HEK293T (cell line): ENCODE data around the gene SELENOH.
A peak's percentile ranks its signal among the peaks of the same experiment; 100 is the strongest.

Experiments
- CTCF ChIA-PET: fragments of 350-600 bp; formaldehyde crosslinking; extraction: SDS; loops from one replicate; lab custom pipeline; 2021; ENCODE audit warnings: antibody characterized with exemption, inconsistent platforms; lab: Yijun Ruan, JAX
- POLR2A ChIA-PET: fragments of 350-600 bp; formaldehyde crosslinking; extraction: SDS; loops from one replicate; lab custom pipeline; 2020; ENCODE audit warnings: antibody characterized with exemption, inconsistent platforms; lab: Yijun Ruan, JAX
- DNase-seq: peaks from one replicate; pipeline ENCODE4 v3.0.0; 2012; ENCODE audit warnings: mixed read lengths; ENCODE audit errors: extremely low spot score
- ARNT ChIP-seq: fragments of 450-650 bp; IDR thresholded peaks from 2 replicates; pipeline ENCODE4 v1.6.1; 2017; ENCODE audit warnings: mild to moderate bottlenecking
- BHLHE40 ChIP-seq: fragments of 450-650 bp; IDR thresholded peaks from 2 replicates; pipeline ENCODE4 v1.6.1; 2016; ENCODE audit warnings: mild to moderate bottlenecking, moderate library complexity, borderline replicate concordance
- CTBP1 ChIP-seq: fragments of 450-650 bp; IDR thresholded peaks from 2 replicates; pipeline ENCODE4 v1.6.1; 2016; ENCODE audit warnings: borderline replicate concordance
- ELF4 ChIP-seq: fragments of 450-650 bp; IDR thresholded peaks from 2 replicates; pipeline ENCODE4 v1.6.1; 2017; ENCODE audit warnings: antibody characterized with exemption
- FOXA1 ChIP-seq: fragments of 450-650 bp; IDR thresholded peaks from 2 replicates; pipeline ENCODE4 v1.6.1; 2016; ENCODE audit warnings: mild to moderate bottlenecking
- FOXK2 ChIP-seq: fragments of 450-650 bp; IDR thresholded peaks from 2 replicates; pipeline ENCODE4 v1.6.1; 2016; ENCODE audit warnings: mild to moderate bottlenecking
- FOXM1 ChIP-seq: fragments of 450-650 bp; IDR thresholded peaks from 2 replicates; pipeline ENCODE4 v1.6.1; 2017; ENCODE audit warnings: mild to moderate bottlenecking, borderline replicate concordance
- HDGF ChIP-seq: fragments of 450-650 bp; IDR thresholded peaks from 2 replicates; pipeline ENCODE4 v1.6.1; 2017; ENCODE audit warnings: antibody characterized with exemption, borderline replicate concordance
- L3MBTL2 ChIP-seq: fragments of 450-650 bp; conservative IDR thresholded peaks from 2 replicates; pipeline ENCODE4 v1.6.1; 2016; ENCODE audit warnings: mild to moderate bottlenecking
- LEF1 ChIP-seq: fragments of 450-650 bp; IDR thresholded peaks from 2 replicates; pipeline ENCODE4 v1.6.1; 2017; ENCODE audit warnings: mild to moderate bottlenecking, borderline replicate concordance
- NFRKB ChIP-seq: fragments of 450-650 bp; IDR thresholded peaks from 2 replicates; pipeline ENCODE4 v1.6.1; 2016; ENCODE audit warnings: mild to moderate bottlenecking, moderate library complexity
- SP1 ChIP-seq: fragments of 450-650 bp; IDR thresholded peaks from 2 replicates; pipeline ENCODE4 v1.6.1; 2017
- SUZ12 ChIP-seq: fragments of 450-650 bp; IDR thresholded peaks from 2 replicates; pipeline ENCODE4 v1.6.1; 2016; ENCODE audit warnings: mild to moderate bottlenecking
- TARDBP ChIP-seq: fragments of 450-650 bp; IDR thresholded peaks from 2 replicates; pipeline ENCODE4 v1.6.1; 2016
- ZNF384 ChIP-seq: fragments of 450-650 bp; IDR thresholded peaks from 2 replicates; pipeline ENCODE4 v1.6.1; 2016
- TF ChIP-seq, protein P1 (sequence below): fragments of 450-650 bp; IDR thresholded peaks from 2 replicates; pipeline ENCODE4 v1.6.1; 2016

The SELENOH gene

DNA sequence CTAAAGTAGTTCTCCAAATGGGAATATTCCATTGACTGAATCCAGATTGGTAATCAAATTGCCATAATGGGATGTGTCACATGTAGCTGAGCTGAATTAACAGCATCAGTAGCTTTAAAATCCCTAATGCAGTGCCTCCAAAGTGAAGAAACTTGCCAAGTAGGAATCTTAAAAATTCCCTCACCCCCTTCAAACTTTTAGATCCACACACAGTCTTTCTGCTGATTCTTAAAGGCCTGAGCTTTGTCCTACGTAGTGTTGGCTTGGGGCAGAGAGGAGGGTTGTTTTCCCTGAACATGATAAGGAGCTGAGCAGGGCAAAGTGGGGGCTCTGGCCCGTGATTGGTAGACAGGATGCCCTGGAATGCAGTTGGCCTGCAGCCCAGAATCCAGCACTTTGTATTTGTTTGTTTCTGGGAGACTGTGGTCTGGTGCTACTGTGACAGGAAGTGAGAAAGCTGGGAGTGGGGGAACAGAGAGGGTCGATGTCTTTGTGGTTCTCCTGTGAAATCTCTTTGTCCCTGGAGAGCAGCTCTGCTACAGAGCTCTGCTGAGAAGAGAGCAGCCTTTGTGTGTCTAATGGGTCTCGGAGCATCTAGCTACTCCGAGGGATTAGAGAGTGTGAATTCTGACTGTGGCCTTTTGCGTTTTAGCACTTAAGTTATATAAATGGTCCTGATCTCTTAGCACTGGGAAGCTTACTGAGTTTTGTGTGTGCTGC, 37.2 kb downstream of the SELENOH start:
- peak; percentile 72 for DNase-seq
- POLR2A ChIA-PET: interaction anchor here (1.0 to 5.0 kb wide), 5 partner anchors 14 to 112 kb away, joined by 3 to 28 read pairs (median 4); partner anchors contain the start of genes CTNND1 and SELENOH
- CTCF ChIA-PET: interaction anchor here (0.8 to 1.0 kb wide), 3 partner anchors 14 to 203 kb away, joined by 5 to 7 read pairs (median 7); no protein-coding TSS in a partner anchor
- no peak for TF ChIP-seq TARDBP
- no peak for TF ChIP-seq ZNF384
- no peak for TF ChIP-seq ARNT
- TF ChIP-seq, protein P1, sequence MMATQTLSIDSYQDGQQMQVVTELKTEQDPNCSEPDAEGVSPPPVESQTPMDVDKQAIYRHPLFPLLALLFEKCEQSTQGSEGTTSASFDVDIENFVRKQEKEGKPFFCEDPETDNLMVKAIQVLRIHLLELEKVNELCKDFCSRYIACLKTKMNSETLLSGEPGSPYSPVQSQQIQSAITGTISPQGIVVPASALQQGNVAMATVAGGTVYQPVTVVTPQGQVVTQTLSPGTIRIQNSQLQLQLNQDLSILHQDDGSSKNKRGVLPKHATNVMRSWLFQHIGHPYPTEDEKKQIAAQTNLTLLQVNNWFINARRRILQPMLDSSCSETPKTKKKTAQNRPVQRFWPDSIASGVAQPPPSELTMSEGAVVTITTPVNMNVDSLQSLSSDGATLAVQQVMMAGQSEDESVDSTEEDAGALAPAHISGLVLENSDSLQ: no peak
- no peak for TF ChIP-seq FOXM1
- no peak for TF ChIP-seq SUZ12
- no peak for TF ChIP-seq FOXK2
- no peak for TF ChIP-seq HDGF
- no peak for TF ChIP-seq SP1
- no peak for TF ChIP-seq BHLHE40
- no peak for TF ChIP-seq ELF4
- no peak for TF ChIP-seq L3MBTL2
- TF ChIP-seq LEF1: no peak
- TF ChIP-seq CTBP1: no peak
- no peak for TF ChIP-seq FOXA1
- TF ChIP-seq NFRKB: no peak

DNA sequence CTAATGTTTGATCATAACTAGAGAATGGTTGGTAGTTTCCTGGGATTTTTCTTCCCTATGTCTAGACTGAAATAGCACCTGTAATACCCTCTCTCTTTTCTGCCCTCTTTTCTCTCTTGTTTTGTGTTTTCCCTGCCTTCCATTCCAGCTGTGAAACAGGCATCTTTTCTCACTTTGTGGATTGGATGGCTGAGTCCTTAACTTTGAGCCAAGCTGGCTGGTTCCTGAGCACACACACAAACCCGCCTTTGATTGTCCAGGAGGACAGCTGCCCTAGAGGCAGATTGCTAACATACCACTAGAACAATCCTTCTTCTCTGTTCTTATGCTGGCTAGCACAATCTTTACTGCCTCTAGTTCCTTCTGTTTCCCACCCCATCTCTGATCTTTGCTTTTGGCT, 38.0 kb downstream of the SELENOH start:
- DNase-seq: no peak
- POLR2A ChIA-PET: interaction anchor here (1.0 to 5.0 kb wide), 3 partner anchors 17 to 113 kb away, joined by 3 to 28 read pairs (median 8); partner anchors contain the start of genes CTNND1 and SELENOH
- CTCF ChIA-PET: interaction anchor here (1.6 kb wide), 1 partner anchor 21 kb away, joined by 6 read pairs; no protein-coding TSS in a partner anchor
- TF ChIP-seq ZNF384: no peak

DNA sequence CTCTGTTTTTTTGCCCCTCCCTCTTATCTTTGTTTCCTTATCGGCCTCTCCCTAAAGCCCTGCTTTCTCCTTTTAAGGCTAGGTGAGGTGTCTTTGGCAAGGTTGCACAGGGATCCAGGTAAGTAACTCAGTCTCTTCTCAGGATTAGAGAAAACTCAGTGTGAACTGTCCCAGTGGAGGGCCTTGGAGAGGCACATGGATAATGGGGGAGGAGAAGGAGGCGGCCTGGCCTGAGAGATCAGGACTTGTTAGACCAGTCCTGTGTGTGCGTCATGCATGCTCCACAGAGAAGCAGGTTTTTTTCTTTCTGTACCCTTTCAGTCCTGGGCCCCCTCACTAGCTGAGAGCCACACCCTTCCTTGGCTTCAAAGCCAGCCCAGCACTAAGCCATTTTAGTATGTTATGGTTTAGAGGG, 40.2 kb downstream of the SELENOH start:
- TF ChIP-seq NFRKB: no peak
- TF ChIP-seq, protein P1: no peak
- TF ChIP-seq LEF1: no peak
- TF ChIP-seq FOXM1: no peak
- TF ChIP-seq ZNF384: no peak
- TF ChIP-seq ELF4: no peak
- no peak for TF ChIP-seq SP1
- TF ChIP-seq BHLHE40: no peak
- TF ChIP-seq FOXA1: no peak
- no peak for TF ChIP-seq HDGF
- no peak for TF ChIP-seq CTBP1
- TF ChIP-seq FOXK2: no peak
- no peak for TF ChIP-seq ARNT
- TF ChIP-seq L3MBTL2: no peak
- no peak for DNase-seq
- CTCF ChIA-PET: interaction anchor here (0.8 to 1.8 kb wide), 2 partner anchors 19 to 39 kb away, joined by 4 to 7 read pairs; no protein-coding TSS in a partner anchor
- POLR2A ChIA-PET: interaction anchor here (1.0 kb wide), 1 partner anchor 40 kb away, joined by 5 read pairs; the partner anchor contains the start of gene SELENOH

DNA sequence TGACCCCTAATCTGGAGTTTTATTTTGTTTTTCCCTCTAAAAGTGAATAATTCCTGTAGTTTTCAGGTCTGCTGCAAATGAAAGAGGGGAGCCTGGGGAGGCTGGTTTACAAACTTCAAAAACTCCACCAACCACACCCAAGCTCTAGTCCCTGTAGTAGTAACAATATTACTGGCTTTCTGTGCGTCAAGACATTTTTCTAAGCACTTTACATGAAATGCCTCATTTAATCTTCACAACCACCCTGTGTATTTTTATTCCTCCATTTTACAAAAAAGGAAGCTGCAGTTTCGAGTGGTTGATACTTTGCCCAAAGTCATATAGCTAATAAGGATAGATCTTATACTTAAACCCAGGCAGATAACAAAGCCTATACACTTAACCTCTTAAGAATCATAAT, 43.8 kb downstream of the SELENOH start:
- ChIA-PET CTCF (interaction anchor here (1.0 kb wide), 1 partner anchor 15 kb away, joined by 4 read pairs; no protein-coding TSS in a partner anchor), POLR2A (interaction anchor here (0.9 kb wide), 1 partner anchor 43 kb away, joined by 3 read pairs; the partner anchor contains the start of gene SELENOH)
- TF ChIP-seq ELF4 (no peak), CTBP1 (no peak), FOXM1 (no peak), L3MBTL2 (no peak), ZNF384 (no peak), FOXK2 (no peak)
- no peak for DNase-seq

DNA sequence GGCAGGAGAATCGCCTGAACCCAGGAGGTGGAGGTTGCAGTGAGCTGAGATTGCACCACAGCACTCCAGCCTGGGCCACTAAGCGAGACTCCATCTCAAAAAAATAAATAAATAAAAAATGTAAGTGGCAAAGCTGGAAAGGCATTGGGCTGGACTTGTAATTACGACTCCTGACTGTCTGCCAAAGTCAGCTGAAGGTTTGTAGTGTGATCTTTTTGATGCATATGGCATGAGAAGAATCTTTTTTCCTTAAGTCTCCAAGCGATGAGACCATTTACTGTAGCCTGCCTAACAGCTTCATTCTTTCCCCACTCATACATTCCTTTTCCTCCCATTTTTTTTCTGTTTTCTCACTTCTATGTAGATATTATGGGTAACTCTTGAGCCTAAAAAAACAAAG, 45.1 kb downstream of the SELENOH start:
- POLR2A ChIA-PET: no interaction called here
- no peak for TF ChIP-seq FOXA1
- TF ChIP-seq, protein P1: no peak
- TF ChIP-seq NFRKB: no peak
- TF ChIP-seq FOXM1: no peak
- no peak for TF ChIP-seq SUZ12
- DNase-seq: no peak
- CTCF ChIA-PET: no interaction called here

DNA sequence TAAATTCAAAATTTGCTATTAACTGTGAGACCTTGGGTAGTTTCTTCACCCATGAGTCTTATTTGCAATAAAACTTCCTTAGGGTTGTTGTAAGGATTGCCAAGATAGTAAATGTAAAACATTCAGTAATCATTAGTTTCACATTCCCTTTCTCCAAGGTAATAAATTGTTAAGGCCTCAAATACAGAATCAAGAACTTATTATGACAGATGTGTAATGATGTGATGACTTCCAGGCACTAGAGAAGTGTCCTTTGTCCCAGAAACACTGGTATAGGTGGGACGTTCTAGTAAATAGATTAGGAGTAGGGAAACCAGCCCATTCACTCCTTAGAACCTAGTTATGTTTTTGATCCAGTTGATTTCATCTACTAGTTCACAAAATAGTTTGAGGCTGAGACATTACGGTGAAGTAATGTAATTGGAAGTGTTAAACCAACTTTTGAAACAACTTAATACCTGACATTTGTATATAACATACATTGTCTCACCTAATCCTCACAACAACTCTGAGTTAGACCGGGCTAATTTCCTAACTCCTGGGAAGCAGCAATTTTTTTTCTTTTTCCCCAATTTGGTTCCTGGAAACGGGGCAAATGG, 45.8 kb downstream of the SELENOH start:
- POLR2A ChIA-PET: no interaction called here

More for the DNA sequence above, 45.8 kb downstream of the SELENOH start:
- CTCF ChIA-PET: no interaction called here
- TF ChIP-seq ELF4 (no peak), NFRKB (no peak), BHLHE40 (no peak), TARDBP (no peak), FOXA1 (no peak), L3MBTL2 (no peak), SUZ12 (no peak), ARNT (no peak), CTBP1 (no peak), ZNF384 (no peak), SP1 (no peak), HDGF (no peak), LEF1 (no peak), FOXK2 (no peak), FOXM1 (no peak)
- TF ChIP-seq, protein P1: no peak
- no peak for DNase-seq
